Mammary epithelial cell (primary cell): ENCODE data around the gene C18orf54.
"Not testable (repeated sequence)": the region's sequence is repeated elsewhere in the genome, so short reads cannot be mapped to it uniquely, and the experiment has no call there.

ENCODE experiments used
- EZH2 ChIP-seq: IDR thresholded peaks from 2 replicates; pipeline ENCODE4 v1.6.1; 2012; ENCODE audit warnings: low read length, inconsistent platforms, borderline replicate concordance
- TF ChIP-seq, protein P1 (sequence below), 2 donors: IDR thresholded peaks in 1 of 2; conservative IDR thresholded peaks in 1 of 2; 2 replicates each; pipeline ENCODE4 v1.5.1; 2011 to 2012; ENCODE audit warnings: inconsistent platforms in 2 of 2, low read length in 2 of 2, mild to moderate bottlenecking in 2 of 2, control low read depth in 1 of 2, low read depth in 1 of 2; ENCODE audit not compliant: insufficient read depth in 1 of 2; ENCODE audit errors: extremely low read depth in 1 of 2

DNA sequence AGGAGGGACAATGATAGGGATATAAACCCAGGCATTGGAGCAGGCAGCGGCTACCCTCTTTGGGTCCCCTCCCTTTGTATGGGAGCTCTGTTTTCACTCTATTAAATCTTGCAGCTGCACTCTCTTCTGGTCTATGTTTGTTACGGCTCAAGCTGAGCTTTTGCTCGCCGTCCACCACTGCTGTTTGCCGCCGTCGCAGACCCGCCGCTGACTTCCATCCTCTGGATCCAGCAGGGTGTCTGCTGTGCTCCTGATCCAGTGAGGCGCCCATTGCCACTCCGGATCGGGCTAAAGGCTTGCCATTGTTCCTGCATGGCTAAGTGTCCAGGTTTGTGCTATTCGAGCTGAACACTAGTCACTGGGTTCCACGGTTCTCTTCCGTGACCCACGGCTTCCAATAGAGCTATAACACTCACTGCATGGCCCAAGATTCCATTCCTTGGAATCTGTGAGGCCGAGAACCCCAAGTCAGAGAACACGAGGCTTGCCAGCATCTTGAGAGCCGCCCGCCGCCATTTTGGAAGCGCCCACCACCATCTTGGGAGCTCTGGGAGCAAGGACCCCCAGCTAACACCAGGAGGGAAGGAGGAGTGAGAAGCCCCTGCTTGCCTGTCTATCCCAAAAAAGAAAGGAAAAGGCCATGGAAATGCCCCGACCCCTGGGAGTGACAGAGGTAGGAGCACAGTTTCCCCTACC is 29.2 kb downstream of the C18orf54 start:
- TF ChIP-seq, protein P1, sequence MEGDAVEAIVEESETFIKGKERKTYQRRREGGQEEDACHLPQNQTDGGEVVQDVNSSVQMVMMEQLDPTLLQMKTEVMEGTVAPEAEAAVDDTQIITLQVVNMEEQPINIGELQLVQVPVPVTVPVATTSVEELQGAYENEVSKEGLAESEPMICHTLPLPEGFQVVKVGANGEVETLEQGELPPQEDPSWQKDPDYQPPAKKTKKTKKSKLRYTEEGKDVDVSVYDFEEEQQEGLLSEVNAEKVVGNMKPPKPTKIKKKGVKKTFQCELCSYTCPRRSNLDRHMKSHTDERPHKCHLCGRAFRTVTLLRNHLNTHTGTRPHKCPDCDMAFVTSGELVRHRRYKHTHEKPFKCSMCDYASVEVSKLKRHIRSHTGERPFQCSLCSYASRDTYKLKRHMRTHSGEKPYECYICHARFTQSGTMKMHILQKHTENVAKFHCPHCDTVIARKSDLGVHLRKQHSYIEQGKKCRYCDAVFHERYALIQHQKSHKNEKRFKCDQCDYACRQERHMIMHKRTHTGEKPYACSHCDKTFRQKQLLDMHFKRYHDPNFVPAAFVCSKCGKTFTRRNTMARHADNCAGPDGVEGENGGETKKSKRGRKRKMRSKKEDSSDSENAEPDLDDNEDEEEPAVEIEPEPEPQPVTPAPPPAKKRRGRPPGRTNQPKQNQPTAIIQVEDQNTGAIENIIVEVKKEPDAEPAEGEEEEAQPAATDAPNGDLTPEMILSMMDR (conservative IDR thresholded peaks at IDR 0.05 in 1 of 2, IDR thresholded peaks at IDR 0.05 in 1 of 2; ENCODE audit: extremely low read depth in 1 of 2, insufficient read depth in 1 of 2, low read depth in 1 of 2, low read length in 2 of 2) = not testable (repeated sequence)
- not testable (repeated sequence) for TF ChIP-seq EZH2
